Endothelial cell (in vitro differentiated cells): Measurements from ENCODE around the gene HCN2. TPM values are rescaled to one million over a fixed set of nuclear protein-coding genes. Genes with fewer than 3 reads are reported as not detected.

Source experiments
- DNase-seq: peaks from one replicate; pipeline ENCODE4 v3.0.0; 2021; ENCODE audit warnings: low spot score
- H3K27ac Mint-ChIP-seq: one replicate; pipeline ENCODE4 v1.8.0; 2021; ENCODE audit warnings: mixed read lengths, inconsistent platforms; ENCODE audit not compliant: unreplicated experiment
- H3K27me3 Mint-ChIP-seq: one replicate; pipeline ENCODE4 v1.8.0; 2021; ENCODE audit warnings: mild to moderate bottlenecking, moderate library complexity, mixed read lengths, inconsistent platforms; ENCODE audit not compliant: unreplicated experiment
- H3K36me3 Mint-ChIP-seq: one replicate; pipeline ENCODE4 v1.8.0; 2021; ENCODE audit warnings: mild to moderate bottlenecking, low read depth, mixed read lengths, inconsistent platforms; ENCODE audit not compliant: unreplicated experiment
- H3K4me1 Mint-ChIP-seq: one replicate; pipeline ENCODE4 v1.8.0; 2021; ENCODE audit warnings: mild to moderate bottlenecking, mixed read lengths, inconsistent platforms; ENCODE audit not compliant: unreplicated experiment
- H3K4me3 Mint-ChIP-seq: one replicate; pipeline ENCODE4 v1.8.0; 2021; ENCODE audit warnings: mild to moderate bottlenecking, mixed read lengths, inconsistent platforms; ENCODE audit not compliant: unreplicated experiment
- H3K9me3 Mint-ChIP-seq: one replicate; pipeline ENCODE4 v1.8.0; 2021; ENCODE audit warnings: mixed read lengths, inconsistent platforms; ENCODE audit not compliant: unreplicated experiment
- CTCF ChIP-seq: fragments of 200-600 bp; sonication (generic); IDR thresholded peaks from one replicate; pipeline ENCODE4 v1.5.0; 2021; ENCODE audit warnings: antibody characterized with exemption; ENCODE audit not compliant: unreplicated experiment
- total RNA-seq: library from RNA; stranded (reverse); fragmentation: NEBNext Ultra II Directional; extraction: Animal tissue kit (Norgen Biotek cat#: 25700); gene quantifications from one replicate; pipeline ENCODE4 v1.2.1, GENCODE V29; 2021; ENCODE audit not compliant: unreplicated experiment

HCN2 gene
- total RNA-seq, 1 donor from 2014 or later, result 0.28 TPM

DNA sequence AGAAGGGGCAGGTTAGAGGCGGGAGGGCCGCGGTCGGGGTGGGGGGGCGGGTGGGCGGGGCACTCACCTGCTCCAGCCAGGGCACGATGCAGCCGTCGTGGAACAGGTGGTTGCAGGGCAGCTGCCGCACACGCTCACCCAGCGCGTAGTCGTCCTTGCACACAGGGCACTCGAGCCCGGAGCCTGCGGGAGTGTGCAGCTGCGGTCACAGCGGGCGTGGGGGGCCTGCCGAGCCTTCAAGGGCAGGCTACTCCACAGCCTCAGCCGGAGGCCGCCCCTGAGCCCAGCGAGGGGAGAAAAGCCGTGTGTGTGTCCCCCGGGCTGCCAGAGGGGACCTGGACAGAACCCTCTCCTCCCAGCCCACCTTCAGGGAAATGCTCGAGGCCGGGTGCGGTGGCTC lies 58.6 kb downstream of the HCN2 start:
- Mint-ChIP-seq H3K4me3 (no peak overlapping the region), H3K4me1 (no peaks in the 10 kb centered on the region), H3K9me3 (no peaks in the 10 kb centered on the region), H3K27ac (no peak overlapping the region), H3K36me3 (no peaks in the 10 kb centered on the region), H3K27me3 (peaks cover 2% of the 10 kb centered on the region)
- no peak for DNase-seq
- TF ChIP-seq CTCF, result no peak

DNA sequence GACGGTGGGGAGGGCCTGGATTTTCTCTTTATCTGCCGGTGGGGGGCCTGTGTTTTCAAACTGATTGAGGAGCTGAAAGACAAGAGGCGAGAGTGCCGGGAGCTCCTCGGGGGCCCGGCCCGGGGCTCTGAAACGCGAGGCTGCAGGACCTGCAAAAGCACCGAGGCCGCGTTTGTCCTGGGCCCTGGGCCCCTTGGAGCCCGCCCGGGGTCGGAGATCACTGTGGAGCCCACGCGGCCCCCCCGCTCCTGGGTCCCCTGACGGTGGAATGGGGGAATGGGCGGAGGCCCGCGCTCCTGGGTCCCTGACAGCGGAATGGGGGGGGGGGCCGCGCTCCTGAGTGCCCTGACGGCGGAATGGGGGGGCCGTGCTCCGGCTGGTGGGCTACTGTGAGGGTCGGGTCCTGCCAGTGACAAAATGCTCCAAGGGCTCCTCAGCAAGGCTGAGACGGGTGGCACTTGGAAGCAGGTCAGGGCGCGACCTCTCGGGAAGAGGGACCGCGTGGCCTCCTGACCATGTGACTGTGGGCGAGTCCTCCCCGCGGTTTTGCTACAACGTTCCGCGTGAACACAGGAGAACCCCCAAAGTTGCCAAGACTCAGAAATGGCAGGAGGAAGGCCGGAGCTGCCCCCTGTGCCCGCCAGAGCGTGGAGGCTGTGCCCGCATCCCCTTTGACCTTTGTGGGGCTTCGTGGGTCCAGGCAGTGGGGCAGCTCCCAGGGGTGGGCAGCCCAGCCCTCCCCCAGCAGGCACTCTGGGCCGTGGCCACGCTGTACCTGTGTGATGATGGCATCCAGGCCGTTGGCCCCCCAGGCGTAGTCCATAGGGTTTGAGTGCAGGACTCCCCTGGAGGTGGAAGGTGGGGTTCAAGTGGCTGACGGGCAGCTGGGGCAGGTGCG lies 59.5 kb downstream of the HCN2 start:
- no peak overlapping the region for H3K4me3 Mint-ChIP-seq
- no peaks in the 10 kb centered on the region for H3K36me3 Mint-ChIP-seq
- H3K9me3 Mint-ChIP-seq, result no peaks in the 10 kb centered on the region
- peaks cover 2% of the 10 kb centered on the region for H3K27me3 Mint-ChIP-seq
- no peaks in the 10 kb centered on the region for H3K4me1 Mint-ChIP-seq
- no peak for DNase-seq
- no peak for TF ChIP-seq CTCF
- no peak overlapping the region for H3K27ac Mint-ChIP-seq

DNA sequence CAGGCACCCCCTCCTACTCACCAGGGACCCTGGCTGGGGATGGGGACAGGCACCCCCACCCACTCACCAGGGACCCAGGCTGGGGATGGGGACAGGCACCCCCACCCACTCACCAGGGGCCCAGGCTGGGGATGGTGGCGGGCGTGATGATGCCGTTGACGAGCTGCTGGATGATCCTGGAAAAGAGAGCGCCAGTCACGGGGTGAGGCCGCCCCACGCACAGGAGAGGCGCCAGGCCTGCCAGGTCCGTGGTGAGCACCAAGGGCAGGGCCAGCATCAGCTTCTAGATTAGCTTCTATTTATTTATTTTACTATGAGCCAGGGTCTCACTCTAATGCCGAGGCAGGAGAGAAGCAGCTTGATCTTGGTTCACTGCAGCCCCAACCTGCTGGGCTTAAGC lies 60.4 kb downstream of the HCN2 start:
- no peak for TF ChIP-seq CTCF
- Mint-ChIP-seq H3K4me3 (no peak overlapping the region), H3K9me3 (no peaks in the 10 kb centered on the region)

GRCh38 chr19:651114-651818 lies 61.6 kb downstream of the HCN2 start:
- Mint-ChIP-seq H3K9me3 (no peaks in the 10 kb centered on the region), H3K27ac (no peak overlapping the region)

More for the DNA sequence above, 60.4 kb downstream of the HCN2 start:
- H3K4me1 Mint-ChIP-seq, result no peaks in the 10 kb centered on the region
- H3K36me3 Mint-ChIP-seq, result no peaks in the 10 kb centered on the region
- peaks cover 3% of the 10 kb centered on the region for H3K27me3 Mint-ChIP-seq
- no peak for DNase-seq
- no peak overlapping the region for H3K27ac Mint-ChIP-seq

More at GRCh38 chr19:651114-651818, 61.6 kb downstream of the HCN2 start:
- no peak for DNase-seq
- Mint-ChIP-seq H3K4me1 (no peaks in the 10 kb centered on the region), H3K36me3 (peaks cover 4% of the 10 kb centered on the region), H3K27me3 (peaks cover 3% of the 10 kb centered on the region), H3K4me3 (no peak overlapping the region)
- no peak for TF ChIP-seq CTCF
